AG09319 (cell line): ENCODE measurements around the gene CHD6.

ENCODE experiments used
- DNase-seq: peaks from one replicate; pipeline ENCODE4 v3.0.0-alpha.2; 2010; ENCODE audit warnings: low read depth; ENCODE audit errors: extremely low read depth
- CTCF ChIP-seq: IDR thresholded peaks from 2 replicates; pipeline ENCODE4 v1.5.1; 2011; ENCODE audit warnings: low read depth, mild to moderate bottlenecking, inconsistent platforms, low read length, moderate library complexity

Gene CHD6

GRCh38 chr20:41437836-41438235, 180.3 kb downstream of the CHD6 start:
- no peak for TF ChIP-seq CTCF
- DNase-seq, result no peak

GRCh38 chr20:41436679-41437078, 181.5 kb downstream of the CHD6 start:
- DNase-seq, result peak; percentile 22
- no peak for TF ChIP-seq CTCF

- no peak for DNase-seq
- TF ChIP-seq CTCF, result no peak
Measured at GRCh38 chr20:41433203-41433602, 185.0 kb downstream of the CHD6 start.

GRCh38 chr20:41432746-41433145, 185.4 kb downstream of the CHD6 start:
- no peak for DNase-seq
- no peak for TF ChIP-seq CTCF

- no peak for DNase-seq
- TF ChIP-seq CTCF, result no peak
Measured at GRCh38 chr20:41428285-41428684, 189.9 kb downstream of the CHD6 start.

- no peak for DNase-seq
- no peak for TF ChIP-seq CTCF
Measured at GRCh38 chr20:41427833-41428232, 190.3 kb downstream of the CHD6 start.

GRCh38 chr20:41426976-41427375, 191.2 kb downstream of the CHD6 start:
- no peak for TF ChIP-seq CTCF
- DNase-seq, result no peak
